ENCODE results near the gene FAM149A.

DNA sequence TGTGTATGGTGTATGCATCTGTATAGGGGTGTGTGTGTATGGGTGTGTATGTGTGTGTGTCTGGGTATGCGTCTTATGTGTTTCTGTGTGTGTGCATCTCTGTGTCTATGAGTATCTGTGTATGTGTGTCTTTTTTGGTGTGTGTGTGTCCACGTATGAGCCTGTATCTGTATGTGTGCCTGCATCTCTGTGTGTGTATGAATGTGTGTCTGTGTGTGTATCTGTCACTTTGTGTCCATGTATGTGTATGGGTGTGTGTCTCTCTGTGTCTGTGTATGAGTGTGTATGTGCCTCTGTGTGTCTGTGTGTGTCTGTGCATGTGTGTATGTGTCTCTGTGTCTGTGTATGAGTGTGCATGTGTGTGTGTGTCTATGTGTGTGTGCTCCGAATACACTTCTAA, 24.3 kb downstream of the FAM149A start:
- TF ChIP-seq, protein P1, sequence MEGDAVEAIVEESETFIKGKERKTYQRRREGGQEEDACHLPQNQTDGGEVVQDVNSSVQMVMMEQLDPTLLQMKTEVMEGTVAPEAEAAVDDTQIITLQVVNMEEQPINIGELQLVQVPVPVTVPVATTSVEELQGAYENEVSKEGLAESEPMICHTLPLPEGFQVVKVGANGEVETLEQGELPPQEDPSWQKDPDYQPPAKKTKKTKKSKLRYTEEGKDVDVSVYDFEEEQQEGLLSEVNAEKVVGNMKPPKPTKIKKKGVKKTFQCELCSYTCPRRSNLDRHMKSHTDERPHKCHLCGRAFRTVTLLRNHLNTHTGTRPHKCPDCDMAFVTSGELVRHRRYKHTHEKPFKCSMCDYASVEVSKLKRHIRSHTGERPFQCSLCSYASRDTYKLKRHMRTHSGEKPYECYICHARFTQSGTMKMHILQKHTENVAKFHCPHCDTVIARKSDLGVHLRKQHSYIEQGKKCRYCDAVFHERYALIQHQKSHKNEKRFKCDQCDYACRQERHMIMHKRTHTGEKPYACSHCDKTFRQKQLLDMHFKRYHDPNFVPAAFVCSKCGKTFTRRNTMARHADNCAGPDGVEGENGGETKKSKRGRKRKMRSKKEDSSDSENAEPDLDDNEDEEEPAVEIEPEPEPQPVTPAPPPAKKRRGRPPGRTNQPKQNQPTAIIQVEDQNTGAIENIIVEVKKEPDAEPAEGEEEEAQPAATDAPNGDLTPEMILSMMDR (IDR thresholded peaks at IDR 0.05), result no peak
- TF ChIP-seq, protein P2, sequence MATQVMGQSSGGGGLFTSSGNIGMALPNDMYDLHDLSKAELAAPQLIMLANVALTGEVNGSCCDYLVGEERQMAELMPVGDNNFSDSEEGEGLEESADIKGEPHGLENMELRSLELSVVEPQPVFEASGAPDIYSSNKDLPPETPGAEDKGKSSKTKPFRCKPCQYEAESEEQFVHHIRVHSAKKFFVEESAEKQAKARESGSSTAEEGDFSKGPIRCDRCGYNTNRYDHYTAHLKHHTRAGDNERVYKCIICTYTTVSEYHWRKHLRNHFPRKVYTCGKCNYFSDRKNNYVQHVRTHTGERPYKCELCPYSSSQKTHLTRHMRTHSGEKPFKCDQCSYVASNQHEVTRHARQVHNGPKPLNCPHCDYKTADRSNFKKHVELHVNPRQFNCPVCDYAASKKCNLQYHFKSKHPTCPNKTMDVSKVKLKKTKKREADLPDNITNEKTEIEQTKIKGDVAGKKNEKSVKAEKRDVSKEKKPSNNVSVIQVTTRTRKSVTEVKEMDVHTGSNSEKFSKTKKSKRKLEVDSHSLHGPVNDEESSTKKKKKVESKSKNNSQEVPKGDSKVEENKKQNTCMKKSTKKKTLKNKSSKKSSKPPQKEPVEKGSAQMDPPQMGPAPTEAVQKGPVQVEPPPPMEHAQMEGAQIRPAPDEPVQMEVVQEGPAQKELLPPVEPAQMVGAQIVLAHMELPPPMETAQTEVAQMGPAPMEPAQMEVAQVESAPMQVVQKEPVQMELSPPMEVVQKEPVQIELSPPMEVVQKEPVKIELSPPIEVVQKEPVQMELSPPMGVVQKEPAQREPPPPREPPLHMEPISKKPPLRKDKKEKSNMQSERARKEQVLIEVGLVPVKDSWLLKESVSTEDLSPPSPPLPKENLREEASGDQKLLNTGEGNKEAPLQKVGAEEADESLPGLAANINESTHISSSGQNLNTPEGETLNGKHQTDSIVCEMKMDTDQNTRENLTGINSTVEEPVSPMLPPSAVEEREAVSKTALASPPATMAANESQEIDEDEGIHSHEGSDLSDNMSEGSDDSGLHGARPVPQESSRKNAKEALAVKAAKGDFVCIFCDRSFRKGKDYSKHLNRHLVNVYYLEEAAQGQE (IDR thresholded peaks at IDR 0.05), result no peak
- no peak for TF ChIP-seq NPAS2 (CRISPR knock-in tag; IDR thresholded peaks at IDR 0.05; ENCODE audit: borderline replicate concordance)
- TF ChIP-seq HDAC2 (IDR thresholded peaks at IDR 0.05), result no peak
- TF ChIP-seq MYC (IDR thresholded peaks at IDR 0.05; ENCODE audit: borderline replicate concordance, low read length), result no peak
- TF ChIP-seq CEBPB (IDR thresholded peaks at IDR 0.05), result no peak
- TF ChIP-seq ELK1 (IDR thresholded peaks at IDR 0.05; ENCODE audit: low read depth, low read length), result no peak

All from A549 (cell line).